Heart left ventricle (tissue), 16 donors: ENCODE data around the gene CDON. TPM values are rescaled to one million over a fixed set of nuclear protein-coding genes. Genes with fewer than 3 reads are reported as not detected.
A peak's percentile ranks its signal among the peaks of the same experiment; 100 is the strongest.

Experiments
- ATAC-seq, 4 donors: fragments of 200-7000 bp; cut with Tn5 transposase; one replicate each; pipeline ENCODE4 v1.9.1; 2020 to 2022; ENCODE audit warnings: moderate library complexity in 4 of 4, mild to moderate bottlenecking in 3 of 4, moderate number of reproducible peaks in 1 of 4
- DNase-seq, 5 donors: peaks; one replicate each; pipeline ENCODE4 v3.0.0-alpha.2; 2020
- H3K27ac ChIP-seq, 12 donors: fragments of 200-600 bp; sonication (generic) in 4 of 12; one replicate each; pipeline versions ENCODE4 v1.5.0 to v1.8.0; 2016 to 2022; ENCODE audit warnings: mild to moderate bottlenecking in 2 of 12
- H3K27me3 ChIP-seq, 9 donors: fragments of 200-600 bp; sonication (generic) in 2 of 9; one replicate each; pipeline versions ENCODE4 v1.5.1 to v1.8.0; 2016 to 2022; ENCODE audit warnings: mild to moderate bottlenecking in 3 of 9
- H3K36me3 ChIP-seq, 9 donors: fragments of 200-600 bp; sonication (generic) in 2 of 9; one replicate each; pipeline versions ENCODE4 v1.5.0 to v1.8.0; 2018 to 2022; ENCODE audit warnings: mild to moderate bottlenecking in 2 of 9
- H3K4me1 ChIP-seq, 12 donors: fragments of 200-600 bp; sonication (generic) in 4 of 12; one replicate each; pipeline versions ENCODE4 v1.5.0 to v1.8.0; 2016 to 2022; ENCODE audit warnings: mild to moderate bottlenecking in 3 of 12
- H3K4me3 ChIP-seq, 12 donors: fragments of 200-600 bp; sonication (generic) in 4 of 12; one replicate each; pipeline versions ENCODE4 v1.5.0 to v1.8.0; 2017 to 2022; ENCODE audit warnings: mild to moderate bottlenecking in 9 of 12, moderate library complexity in 4 of 12
- H3K9me3 ChIP-seq, 12 donors: fragments of 200-600 bp; sonication (generic) in 4 of 12; one replicate each; pipeline versions ENCODE4 v1.5.0 to v1.8.0; 2016 to 2022; ENCODE audit warnings: mild to moderate bottlenecking in 1 of 12
- POLR2A ChIP-seq, 2 donors: fragments of 450-650 bp; IDR thresholded peaks; one replicate each; pipeline ENCODE4 v1.6.1; 2017; ENCODE audit warnings: antibody characterized with exemption in 2 of 2, mild to moderate bottlenecking in 2 of 2, moderate library complexity in 2 of 2
- WGBS, 4 donors: extraction: QIAGEN DNeasy Blood & Tissue Kit in 2 of 4; methylation state at CpG; one replicate each; pipeline versions ENCODE4 v1.1.5 to v1.1.7; 2013 to 2018; 5-methylcytosine and 5-hydroxymethylcytosine counted together
- intact Hi-C, 10 donors: fragments of 100-400 bp; cut with DNase I; formaldehyde crosslinking; loops; one replicate each; pipeline versions ENCODE4 v1.11.1 to v1.14.2; 2022
- polyA plus RNA-seq, 2 donors: library from polyadenylated mRNA; stranded (reverse); fragments of 200-250 nt; gene quantifications; one replicate each; pipeline ENCODE4 v1.2.3, GENCODE V29; 2013
- total RNA-seq, 9 donors: library from RNA; depleted of rRNA in 2 of 9; stranded (reverse); fragments of >200 nt in 2 of 9; fragmentation: NEBNext Ultra II Directional in 3 of 9; extraction: Animal tissue kit (Norgen Biotek cat#: 25700) in 3 of 9; gene quantifications; one replicate each; pipeline versions ENCODE4 v1.1.0 to v1.2.4, GENCODE V29; 2016 to 2023
- TF ChIP-seq, protein P1 (sequence below), 12 donors: fragments of 200-600 bp; sonication (generic) in 4 of 12; IDR thresholded peaks; one replicate each; pipeline versions ENCODE4 v1.5.0 to v1.8.0; 2018 to 2022; ENCODE audit warnings: antibody characterized with exemption in 12 of 12, mild to moderate bottlenecking in 5 of 12
- donor health status: ischemic (EF 13 %, LVEDD 7.1; RV severe dilation, severe dysfunction).
- donor health status: healthy with polysubstance abuse.
- donor health status: DM: no; HTN: yes; CAD: no.
- donor health status: DM: no; HTN: no; CAD: no.
- donor health status: ischemic (EF 25% LVEDD 6.9; RV normal size, moderate dysfunction).
- donor health status: ischemic (EF 25% LVEDD 5.7; RV mildly dilated, moderate dysfunction).
- donor health status: healthy.
- donor health status: DM: yes; HTN: yes; CAD: no.
- donor health status: ischemic (EF 35%, LVEDD 5.7; RV mildly dilated, moderate dysfunction).
- donor health status: nonischemic (EF 11% LVEDD 7.7; RV severe dilation, severe dysfunction).
- donor health status: DM: yes; HTN: yes; CAD: no.
- donor health status: PGD.
- donor health status: ischemic (EF 29% LVEDD 5.4; RV normal size, mild dysfunction).
- donor health status: nonischemic (EF 23%, LVEDD 6.1; RV moderate dilation, normal function).

CDON gene
- total and polyA plus RNA-seq, 11 donors, result 1.2 to 51.5 (median 7.3) TPM

DNA sequence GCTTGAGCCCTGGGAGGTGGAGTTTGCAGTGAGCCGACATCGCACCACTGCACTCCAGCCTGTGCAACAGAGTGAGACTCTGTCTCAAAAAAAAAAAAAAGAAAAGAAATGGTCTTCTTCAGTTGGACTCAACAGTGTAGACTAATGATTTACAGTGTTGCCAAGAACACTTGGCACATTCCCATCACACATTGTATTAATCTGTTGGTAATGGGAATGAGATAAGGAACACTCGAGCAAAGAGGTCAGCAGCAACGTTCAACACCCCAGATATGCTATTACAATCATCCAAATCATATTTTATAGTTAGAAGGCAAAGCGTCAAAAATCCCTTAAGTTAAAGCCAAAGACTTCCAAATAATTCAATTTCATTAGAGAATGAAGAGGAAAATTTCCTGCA lies 14.5 kb downstream of the CDON start:
- Histone ChIP-seq H3K9me3 (no peaks in the 10 kb centered on the region), H3K4me3 (no peak overlapping the region), H3K36me3 (peaks cover 0 to 5% (median 0%) of the 10 kb centered on the region in 9 donors), H3K27ac (no peak overlapping the region), H3K4me1 (peaks cover 0 to 10% (median 0%) of the 10 kb centered on the region in 12 donors), H3K27me3 (no peaks in the 10 kb centered on the region)
- DNase-seq (no peak), ATAC-seq (peak in 3 of 4 donors; percentile 30 to 72 (median 47))
- TF ChIP-seq POLR2A (IDR thresholded peaks at IDR 0.05), result no peak
- TF ChIP-seq, protein P1, sequence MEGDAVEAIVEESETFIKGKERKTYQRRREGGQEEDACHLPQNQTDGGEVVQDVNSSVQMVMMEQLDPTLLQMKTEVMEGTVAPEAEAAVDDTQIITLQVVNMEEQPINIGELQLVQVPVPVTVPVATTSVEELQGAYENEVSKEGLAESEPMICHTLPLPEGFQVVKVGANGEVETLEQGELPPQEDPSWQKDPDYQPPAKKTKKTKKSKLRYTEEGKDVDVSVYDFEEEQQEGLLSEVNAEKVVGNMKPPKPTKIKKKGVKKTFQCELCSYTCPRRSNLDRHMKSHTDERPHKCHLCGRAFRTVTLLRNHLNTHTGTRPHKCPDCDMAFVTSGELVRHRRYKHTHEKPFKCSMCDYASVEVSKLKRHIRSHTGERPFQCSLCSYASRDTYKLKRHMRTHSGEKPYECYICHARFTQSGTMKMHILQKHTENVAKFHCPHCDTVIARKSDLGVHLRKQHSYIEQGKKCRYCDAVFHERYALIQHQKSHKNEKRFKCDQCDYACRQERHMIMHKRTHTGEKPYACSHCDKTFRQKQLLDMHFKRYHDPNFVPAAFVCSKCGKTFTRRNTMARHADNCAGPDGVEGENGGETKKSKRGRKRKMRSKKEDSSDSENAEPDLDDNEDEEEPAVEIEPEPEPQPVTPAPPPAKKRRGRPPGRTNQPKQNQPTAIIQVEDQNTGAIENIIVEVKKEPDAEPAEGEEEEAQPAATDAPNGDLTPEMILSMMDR (IDR thresholded peaks at IDR 0.05), result no peak
- intact Hi-C loops, result no loop called here
- WGBS, 4 donors, result 32 to 44% (median 36%) methylated on average over 5 of the region's 5 CpGs

- Histone ChIP-seq H3K27ac (no peak overlapping the region), H3K4me1 (peaks cover 0 to 10% (median 0%) of the 10 kb centered on the region in 12 donors), H3K27me3 (no peaks in the 10 kb centered on the region), H3K9me3 (no peaks in the 10 kb centered on the region), H3K4me3 (no peak overlapping the region), H3K36me3 (peaks cover 0 to 8% (median 0%) of the 10 kb centered on the region in 9 donors)
- DNase-seq (no peak), ATAC-seq (no peak)
- TF ChIP-seq, protein P1 (IDR thresholded peaks at IDR 0.05), result no peak
- no peak for TF ChIP-seq POLR2A (IDR thresholded peaks at IDR 0.05)
- intact Hi-C loops, result no loop called here
- 76 to 82% (median 79%) methylated on average over 5 of the region's 5 CpGs for WGBS, 4 donors
Observed at GRCh38 chr11:126046570-126047195, 16.0 kb downstream of the CDON start.

- H3K36me3 ChIP-seq, result peaks cover 0 to 8% (median 0%) of the 10 kb centered on the region in 9 donors
- DNase-seq, result no peak
- ATAC-seq, result no peak
- no peak for TF ChIP-seq POLR2A (IDR thresholded peaks at IDR 0.05)
- TF ChIP-seq, protein P1 (IDR thresholded peaks at IDR 0.05), result no peak
- intact Hi-C loops, result no loop called here
- WGBS, 4 donors, result 90 to 91% (median 90%) methylated on average over 9 of the region's 9 CpGs
- peaks cover 0 to 7% (median under 1%) of the 10 kb centered on the region in 12 donors for H3K4me1 ChIP-seq
- no peaks in the 10 kb centered on the region for H3K9me3 ChIP-seq
- no peak overlapping the region for H3K4me3 ChIP-seq
- peak overlapping the region in 1 of 12 donors; percentile 3 for H3K27ac ChIP-seq
- H3K27me3 ChIP-seq, result no peaks in the 10 kb centered on the region
Observed at GRCh38 chr11:126039485-126040271, 23.0 kb downstream of the CDON start.

- DNase-seq, result no peak
- H3K4me1 ChIP-seq, result peaks cover 0 to 20% (median 6%) of the 10 kb centered on the region in 12 donors
- H3K4me3 ChIP-seq, result no peak overlapping the region
- TF ChIP-seq POLR2A (IDR thresholded peaks at IDR 0.05), result no peak
- TF ChIP-seq, protein P1 (IDR thresholded peaks at IDR 0.05), result no peak
- no peak for ATAC-seq
- no peaks in the 10 kb centered on the region for H3K27me3 ChIP-seq
- WGBS, 4 donors, result 86 to 95% (median 91%) methylated on average over 5 of the region's 5 CpGs
- H3K27ac ChIP-seq, result no peak overlapping the region
- no peaks in the 10 kb centered on the region for H3K36me3 ChIP-seq
- H3K9me3 ChIP-seq, result no peaks in the 10 kb centered on the region
- intact Hi-C loops, result no loop called here
Observed at GRCh38 chr11:126035718-126036117, 26.9 kb downstream of the CDON start.
